Activated naive CD8-positive, alpha-beta T cell treated with anti-CD3 and anti-CD28 coated beads for 36 hours (primary cell): Measurements from ENCODE around the gene CRYBG1. TPM values are rescaled to one million over a fixed set of nuclear protein-coding genes. Genes with fewer than 3 reads are reported as not detected.
A peak's percentile ranks its signal among the peaks of the same experiment; 100 is the strongest.

Experiments
- DNase-seq: peaks from one replicate; pipeline ENCODE4 v3.0.0; 2021
- H3K27ac Mint-ChIP-seq: one replicate; pipeline ENCODE4 v1.8.0; 2022; ENCODE audit warnings: mild to moderate bottlenecking, moderate library complexity, mixed read lengths
- H3K27me3 Mint-ChIP-seq: one replicate; pipeline ENCODE4 v1.8.0; 2022; ENCODE audit warnings: mild to moderate bottlenecking, mixed read lengths
- H3K36me3 Mint-ChIP-seq: one replicate; pipeline ENCODE4 v1.8.0; 2021; ENCODE audit warnings: mild to moderate bottlenecking, mixed read lengths
- H3K4me1 Mint-ChIP-seq: one replicate; pipeline ENCODE4 v1.8.0; 2021; ENCODE audit warnings: mixed read lengths
- H3K4me3 Mint-ChIP-seq: one replicate; pipeline ENCODE4 v1.8.0; 2022; ENCODE audit warnings: mild to moderate bottlenecking, moderate library complexity, mixed read lengths
- H3K9me3 Mint-ChIP-seq: one replicate; pipeline ENCODE4 v1.8.0; 2022; ENCODE audit warnings: mixed read lengths
- total RNA-seq, 2 experiments: library from RNA; stranded (reverse); gene quantifications; one replicate each; pipeline ENCODE4 v1.2.3, GENCODE V29; 2021

Gene CRYBG1
- total RNA-seq, 2 experiments from 2014 or later: 20.3 to 20.4 TPM

DNA sequence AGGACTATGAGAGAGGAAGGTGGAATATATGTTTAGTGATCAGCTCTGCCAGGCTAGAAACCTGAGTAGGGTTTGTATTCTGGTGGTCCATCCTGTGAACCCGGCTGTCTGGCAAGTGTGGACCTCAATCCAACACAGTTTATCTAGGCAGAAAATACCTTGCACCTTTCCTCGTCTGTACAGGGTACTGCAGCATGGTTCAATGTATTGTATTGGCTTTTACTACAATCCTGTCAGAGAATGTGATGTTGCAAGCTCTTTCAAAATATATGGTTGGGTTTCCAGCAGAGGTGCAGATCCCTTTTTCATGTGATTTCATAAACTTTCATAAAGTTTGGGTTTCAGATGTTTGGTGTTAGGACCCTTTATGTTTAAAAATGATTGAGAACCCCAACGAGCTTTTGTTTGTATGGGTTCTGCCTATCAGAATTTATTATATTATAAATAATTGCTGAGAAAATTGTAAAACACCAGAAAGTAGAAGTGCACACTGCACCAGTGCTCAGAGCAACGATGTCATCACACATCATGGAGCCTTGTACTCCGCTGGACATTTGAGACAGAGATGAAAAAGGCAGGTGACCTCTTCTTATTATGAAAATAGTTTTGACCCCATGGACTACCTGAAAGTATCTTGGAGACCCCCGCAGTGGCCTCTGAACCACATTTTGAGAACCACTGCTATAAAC lies 162.2 kb downstream of the CRYBG1 start:
- no peaks in the 10 kb centered on the region for H3K27me3 Mint-ChIP-seq
- H3K27ac Mint-ChIP-seq: peak overlapping the region; percentile 97
- no peaks in the 10 kb centered on the region for H3K9me3 Mint-ChIP-seq
- H3K4me1 Mint-ChIP-seq: peaks cover 70% of the 10 kb centered on the region
- peak overlapping the region; percentile 79 for H3K4me3 Mint-ChIP-seq
- peaks cover 32% of the 10 kb centered on the region for H3K36me3 Mint-ChIP-seq
- DNase-seq: no peak

DNA sequence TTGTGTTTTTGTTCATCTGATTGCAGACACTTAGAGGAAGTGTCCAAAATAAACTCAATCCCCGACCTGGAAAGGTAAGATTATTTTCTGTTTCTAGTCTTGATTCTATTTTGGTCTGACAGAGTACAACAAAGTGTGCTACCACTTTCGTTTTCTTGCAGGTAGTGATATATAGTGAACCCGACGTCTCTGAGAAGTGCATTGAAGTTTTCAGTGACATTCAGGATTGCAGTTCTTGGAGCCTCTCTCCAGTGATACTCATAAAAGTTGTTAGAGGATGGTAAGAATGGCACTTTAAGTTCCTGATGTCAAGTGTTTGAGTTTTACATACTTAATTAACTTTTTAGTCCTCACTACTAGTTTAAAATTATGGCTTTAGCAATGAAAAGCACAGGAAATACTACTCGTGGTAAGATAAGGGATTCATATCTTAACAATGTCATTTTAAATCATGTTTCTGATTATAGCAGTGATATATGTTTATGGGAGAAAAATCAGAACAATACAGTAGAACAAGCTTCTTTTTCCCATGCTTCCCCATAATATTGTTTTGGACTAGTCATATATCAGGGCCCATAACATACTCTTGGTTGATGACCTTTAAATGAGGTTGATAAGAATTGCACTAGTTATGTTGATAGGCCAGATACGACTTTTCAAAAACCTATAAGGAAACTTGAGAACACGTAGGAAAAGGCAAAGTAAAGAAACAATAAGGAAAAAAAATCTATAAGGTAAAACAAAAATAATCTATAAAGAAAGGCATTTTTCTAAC lies 164.8 kb downstream of the CRYBG1 start:
- no peaks in the 10 kb centered on the region for H3K27me3 Mint-ChIP-seq

GRCh38 chr6:106525882-106526275 lies 165.4 kb downstream of the CRYBG1 start:
- Mint-ChIP-seq H3K4me3 (no peak overlapping the region), H3K36me3 (peaks cover 32% of the 10 kb centered on the region), H3K4me1 (peaks cover 63% of the 10 kb centered on the region), H3K9me3 (no peaks in the 10 kb centered on the region), H3K27me3 (no peaks in the 10 kb centered on the region), H3K27ac (peak overlapping the region; percentile 85)
- no peak for DNase-seq

More for the DNA sequence above, 164.8 kb downstream of the CRYBG1 start:
- no peak for DNase-seq
- Mint-ChIP-seq H3K4me1 (peaks cover 64% of the 10 kb centered on the region), H3K4me3 (peak overlapping the region; percentile 69), H3K36me3 (peaks cover 35% of the 10 kb centered on the region), H3K9me3 (no peaks in the 10 kb centered on the region), H3K27ac (peak overlapping the region; percentile 85)

DNA sequence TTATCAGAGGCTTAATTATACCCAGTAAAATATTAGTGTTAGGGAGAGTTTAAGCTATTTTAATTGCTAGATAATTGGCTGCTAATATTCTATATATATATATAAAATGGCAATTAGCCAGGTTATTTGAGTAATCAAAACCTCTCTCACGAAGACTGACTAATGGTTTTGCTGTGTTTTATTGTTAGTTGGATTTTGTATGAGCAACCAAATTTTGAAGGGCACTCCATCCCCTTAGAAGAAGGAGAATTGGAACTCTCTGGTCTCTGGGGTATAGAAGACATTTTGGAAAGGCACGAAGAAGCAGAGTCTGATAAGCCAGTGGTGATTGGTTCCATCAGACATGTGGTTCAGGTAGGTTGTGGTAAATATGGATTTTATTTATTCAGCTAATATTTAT lies 166.6 kb downstream of the CRYBG1 start:
- Mint-ChIP-seq H3K4me1 (peaks cover 60% of the 10 kb centered on the region), H3K9me3 (no peaks in the 10 kb centered on the region), H3K27ac (peak overlapping the region; percentile 8), H3K36me3 (peaks cover 31% of the 10 kb centered on the region), H3K4me3 (no peak overlapping the region), H3K27me3 (no peaks in the 10 kb centered on the region)
- DNase-seq: no peak

GRCh38 chr6:106527979-106528378 lies 167.5 kb downstream of the CRYBG1 start:
- Mint-ChIP-seq H3K27ac (peak overlapping the region; percentile 86), H3K36me3 (peaks cover 36% of the 10 kb centered on the region), H3K27me3 (no peaks in the 10 kb centered on the region), H3K4me1 (peaks cover 60% of the 10 kb centered on the region), H3K9me3 (no peaks in the 10 kb centered on the region), H3K4me3 (no peak overlapping the region)
- no peak for DNase-seq

DNA sequence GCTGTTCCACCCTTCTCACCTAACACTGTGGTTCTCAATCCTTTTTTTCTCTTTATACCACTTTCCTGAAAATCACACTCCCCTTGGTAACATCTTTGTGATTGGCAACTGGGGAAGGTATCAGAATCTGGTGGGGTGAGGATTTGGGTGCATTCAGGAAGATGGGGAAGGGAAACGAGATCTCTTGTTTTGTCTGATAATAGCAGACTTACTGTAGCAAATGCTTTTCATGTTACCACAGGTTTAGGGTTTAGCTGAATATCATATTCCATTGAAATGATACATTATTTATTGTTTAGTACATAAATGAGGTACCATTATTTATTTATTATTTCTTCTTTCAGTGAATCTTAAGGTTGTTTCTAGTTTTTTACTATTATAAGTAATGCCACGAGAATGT lies 168.0 kb downstream of the CRYBG1 start:
- Mint-ChIP-seq H3K4me1 (peaks cover 61% of the 10 kb centered on the region), H3K27me3 (no peaks in the 10 kb centered on the region), H3K9me3 (no peaks in the 10 kb centered on the region), H3K27ac (peak overlapping the region; percentile 38), H3K36me3 (peaks cover 40% of the 10 kb centered on the region), H3K4me3 (no peak overlapping the region)
- no peak for DNase-seq

- H3K36me3 Mint-ChIP-seq: peaks cover 46% of the 10 kb centered on the region
Observed at GRCh38 chr6:106529438-106529837, 168.9 kb downstream of the CRYBG1 start.

DNA sequence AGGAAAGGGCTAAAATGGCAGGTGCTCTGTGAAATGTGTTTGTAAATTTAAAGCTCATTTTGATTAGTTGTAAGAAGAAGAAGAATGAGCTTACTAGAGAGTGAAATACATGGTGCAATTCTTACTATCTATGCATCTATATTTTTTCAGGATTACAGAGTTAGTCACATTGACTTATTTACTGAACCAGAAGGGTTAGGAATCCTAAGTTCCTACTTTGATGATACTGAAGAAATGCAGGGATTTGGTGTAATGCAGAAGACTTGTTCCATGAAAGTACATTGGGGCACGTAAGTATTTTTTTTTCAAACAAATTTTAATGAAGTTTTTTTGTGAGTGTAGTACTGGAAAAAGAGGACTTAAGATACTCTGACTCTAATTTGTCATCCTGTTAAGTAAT lies 169.5 kb downstream of the CRYBG1 start:
- peaks cover 64% of the 10 kb centered on the region for H3K4me1 Mint-ChIP-seq
- no peak for DNase-seq
- H3K27me3 Mint-ChIP-seq: no peaks in the 10 kb centered on the region
- H3K4me3 Mint-ChIP-seq: no peak overlapping the region
- peaks cover 47% of the 10 kb centered on the region for H3K36me3 Mint-ChIP-seq
- no peak overlapping the region for H3K27ac Mint-ChIP-seq
- no peaks in the 10 kb centered on the region for H3K9me3 Mint-ChIP-seq

More at GRCh38 chr6:106529438-106529837, 168.9 kb downstream of the CRYBG1 start:
- DNase-seq: no peak
- Mint-ChIP-seq H3K9me3 (no peaks in the 10 kb centered on the region), H3K4me1 (peaks cover 61% of the 10 kb centered on the region), H3K27ac (no peak overlapping the region), H3K27me3 (no peaks in the 10 kb centered on the region), H3K4me3 (no peak overlapping the region)

- Mint-ChIP-seq H3K4me3 (no peak overlapping the region), H3K36me3 (peaks cover 51% of the 10 kb centered on the region), H3K27ac (no peak overlapping the region), H3K27me3 (no peaks in the 10 kb centered on the region), H3K9me3 (no peaks in the 10 kb centered on the region), H3K4me1 (peaks cover 65% of the 10 kb centered on the region)
- DNase-seq: no peak
Observed at GRCh38 chr6:106530502-106530901, 170.0 kb downstream of the CRYBG1 start.

- Mint-ChIP-seq H3K9me3 (peaks cover 1% of the 10 kb centered on the region), H3K36me3 (peaks cover 58% of the 10 kb centered on the region), H3K4me1 (peaks cover 70% of the 10 kb centered on the region), H3K4me3 (no peak overlapping the region), H3K27ac (peak overlapping the region; percentile 32), H3K27me3 (no peaks in the 10 kb centered on the region)
- no peak for DNase-seq
Observed at GRCh38 chr6:106533054-106533453, 172.5 kb downstream of the CRYBG1 start.

- no peak overlapping the region for H3K4me3 Mint-ChIP-seq
- H3K4me1 Mint-ChIP-seq: peaks cover 69% of the 10 kb centered on the region
- peaks cover 1% of the 10 kb centered on the region for H3K9me3 Mint-ChIP-seq
- H3K27me3 Mint-ChIP-seq: no peaks in the 10 kb centered on the region
- peak overlapping the region; percentile 84 for H3K27ac Mint-ChIP-seq
- DNase-seq: no peak
- peaks cover 58% of the 10 kb centered on the region for H3K36me3 Mint-ChIP-seq
Observed at GRCh38 chr6:106534004-106534403, 173.5 kb downstream of the CRYBG1 start.

- Mint-ChIP-seq H3K4me3 (peak overlapping the region; percentile 4), H3K4me1 (peaks cover 68% of the 10 kb centered on the region), H3K27me3 (no peaks in the 10 kb centered on the region), H3K27ac (peak overlapping the region; percentile 84), H3K9me3 (peaks cover 1% of the 10 kb centered on the region), H3K36me3 (peaks cover 56% of the 10 kb centered on the region)
- peak; percentile 44 for DNase-seq
Observed at GRCh38 chr6:106534564-106534982, 174.1 kb downstream of the CRYBG1 start.

DNA sequence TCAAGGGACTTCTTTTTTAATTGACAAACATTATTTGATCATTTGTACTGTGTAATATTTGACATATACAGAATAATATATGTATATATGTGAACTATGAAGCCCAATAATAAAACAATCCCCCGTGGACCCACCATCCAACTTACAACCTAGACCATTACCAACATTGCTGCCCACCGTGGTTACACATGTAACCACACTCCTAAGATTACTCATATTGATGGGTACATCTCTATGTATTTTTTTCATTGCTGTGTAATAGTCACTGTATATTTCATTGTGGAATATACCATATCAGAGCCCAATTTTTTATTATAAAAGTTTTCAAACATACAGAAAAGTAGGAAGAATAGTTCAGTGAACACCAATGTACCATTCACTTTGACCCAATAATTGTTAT lies 174.5 kb downstream of the CRYBG1 start:
- Mint-ChIP-seq H3K36me3 (peaks cover 56% of the 10 kb centered on the region), H3K9me3 (peaks cover 1% of the 10 kb centered on the region), H3K27ac (peak overlapping the region; percentile 84), H3K27me3 (no peaks in the 10 kb centered on the region), H3K4me3 (no peak overlapping the region), H3K4me1 (peaks cover 71% of the 10 kb centered on the region)
- DNase-seq: peak; percentile 26

- H3K4me3 Mint-ChIP-seq: no peak overlapping the region
- peaks cover 52% of the 10 kb centered on the region for H3K36me3 Mint-ChIP-seq
- peaks cover 1% of the 10 kb centered on the region for H3K9me3 Mint-ChIP-seq
- DNase-seq: no peak
- no peaks in the 10 kb centered on the region for H3K27me3 Mint-ChIP-seq
- H3K27ac Mint-ChIP-seq: peak overlapping the region; percentile 87
- peaks cover 66% of the 10 kb centered on the region for H3K4me1 Mint-ChIP-seq
Observed at GRCh38 chr6:106536357-106536756, 175.8 kb downstream of the CRYBG1 start.

GRCh38 chr6:106536851-106537250 lies 176.3 kb downstream of the CRYBG1 start:
- H3K27me3 Mint-ChIP-seq: no peaks in the 10 kb centered on the region
- peaks cover 1% of the 10 kb centered on the region for H3K9me3 Mint-ChIP-seq
- no peak for DNase-seq
- peaks cover 51% of the 10 kb centered on the region for H3K36me3 Mint-ChIP-seq
- H3K4me3 Mint-ChIP-seq: peak overlapping the region; percentile 25
- H3K4me1 Mint-ChIP-seq: peaks cover 66% of the 10 kb centered on the region
- peak overlapping the region; percentile 86 for H3K27ac Mint-ChIP-seq
